ENCODE data around the gene DCAF11.

DCAF11 gene

GRCh38 chr14:24114532-24115421, at the start of gene DCAF11, which contains the start of gene NRL:
Gene DCAF11 (plus strand): TSS chr14:24114777. CDS start chr14:24115595, 818 bp downstream.
Gene NRL (minus strand): TSS chr14:24114949. CDS start chr14:24082848, 32,101 bp downstream.
- ATAC-seq (ENCODE audit: low read depth) (peak; percentile 78), DNase-seq (ENCODE audit: low spot score) (peak; percentile 100)
- TF ChIP-seq CTCF (IDR thresholded peaks at IDR 0.05; ENCODE audit: poor library complexity, severe bottlenecking): no peak
- H3K9me3 ChIP-seq (ENCODE audit: severe bottlenecking): no peaks in the 10 kb centered on the region
- H3K27ac ChIP-seq (ENCODE audit: poor library complexity, severe bottlenecking): peak within 1 kb of the TSS; percentile 92
- peak within 1 kb of the TSS; percentile 57 for H3K4me3 ChIP-seq (ENCODE audit: severe bottlenecking)
- H3K36me3 ChIP-seq (ENCODE audit: low read depth): peaks cover 34% of the 10 kb centered on the region
- H3K4me1 ChIP-seq (ENCODE audit: insufficient read depth, poor library complexity, severe bottlenecking): peaks cover 11% of the 10 kb centered on the region
- no peaks in the 10 kb centered on the region for H3K27me3 ChIP-seq (ENCODE audit: insufficient read depth, poor library complexity, severe bottlenecking)

GRCh38 chr14:24064856-24065255, 49.7 kb upstream of the DCAF11 start:
- ATAC-seq (ENCODE audit: low read depth) (no peak), DNase-seq (ENCODE audit: low spot score) (peak; percentile 52)
- Histone ChIP-seq H3K27ac (ENCODE audit: poor library complexity, severe bottlenecking) (no peak overlapping the region), H3K9me3 (ENCODE audit: severe bottlenecking) (no peaks in the 10 kb centered on the region), H3K27me3 (ENCODE audit: insufficient read depth, poor library complexity, severe bottlenecking) (no peaks in the 10 kb centered on the region), H3K4me1 (ENCODE audit: insufficient read depth, poor library complexity, severe bottlenecking) (no peaks in the 10 kb centered on the region), H3K4me3 (ENCODE audit: severe bottlenecking) (no peak overlapping the region), H3K36me3 (ENCODE audit: low read depth) (no peaks in the 10 kb centered on the region)
- TF ChIP-seq CTCF (IDR thresholded peaks at IDR 0.05; ENCODE audit: poor library complexity, severe bottlenecking): no peak

GRCh38 chr14:24065408-24065807, 49.2 kb upstream of the DCAF11 start:
- H3K36me3 ChIP-seq (ENCODE audit: low read depth): no peaks in the 10 kb centered on the region
- no peaks in the 10 kb centered on the region for H3K27me3 ChIP-seq (ENCODE audit: insufficient read depth, poor library complexity, severe bottlenecking)
- no peak overlapping the region for H3K27ac ChIP-seq (ENCODE audit: poor library complexity, severe bottlenecking)
- no peak for ATAC-seq (ENCODE audit: low read depth)
- peak; percentile 68 for DNase-seq (ENCODE audit: low spot score)
- H3K4me1 ChIP-seq (ENCODE audit: insufficient read depth, poor library complexity, severe bottlenecking): no peaks in the 10 kb centered on the region
- no peaks in the 10 kb centered on the region for H3K9me3 ChIP-seq (ENCODE audit: severe bottlenecking)
- no peak overlapping the region for H3K4me3 ChIP-seq (ENCODE audit: severe bottlenecking)
- no peak for TF ChIP-seq CTCF (IDR thresholded peaks at IDR 0.05; ENCODE audit: poor library complexity, severe bottlenecking)

GRCh38 chr14:24066496-24067132, 48.0 kb upstream of the DCAF11 start:
- Histone ChIP-seq H3K27me3 (ENCODE audit: insufficient read depth, poor library complexity, severe bottlenecking) (no peaks in the 10 kb centered on the region), H3K27ac (ENCODE audit: poor library complexity, severe bottlenecking) (no peak overlapping the region), H3K4me3 (ENCODE audit: severe bottlenecking) (no peak overlapping the region), H3K36me3 (ENCODE audit: low read depth) (no peaks in the 10 kb centered on the region), H3K9me3 (ENCODE audit: severe bottlenecking) (no peaks in the 10 kb centered on the region), H3K4me1 (ENCODE audit: insufficient read depth, poor library complexity, severe bottlenecking) (no peaks in the 10 kb centered on the region)
- TF ChIP-seq CTCF (IDR thresholded peaks at IDR 0.05; ENCODE audit: poor library complexity, severe bottlenecking): no peak
- ATAC-seq (ENCODE audit: low read depth) (no peak), DNase-seq (ENCODE audit: low spot score) (peak; percentile 42)
